ENCODE results near the gene TANK. TPM values are rescaled to one million over a fixed set of nuclear protein-coding genes. Genes with fewer than 3 reads are reported as not detected.
A peak's percentile ranks its signal among the peaks of the same experiment; 100 is the strongest.

Gene TANK
- polyA plus RNA-seq, 3 donors, result 72.7 to 91.7 (median 73.5) TPM

GRCh38 chr2:161161074-161161706, 962 bp downstream of the TANK start:
- Histone ChIP-seq H3K9me3 (replicated peaks in 1 of 2; ENCODE audit: control insufficient read depth in 1 of 2, insufficient read depth in 1 of 2, low read length in 2 of 2) (no peaks in the 10 kb centered on the region), H3K4me3 (replicated peaks in 1 of 3; ENCODE audit: low read depth in 2 of 3, low read length in 3 of 3) (peak overlapping the region; percentile 76 to 97 (median 94)), H3K27ac (ENCODE audit: low read depth in 1 of 2, low read length in 2 of 2) (peak overlapping the region; percentile 99), H4K20me1 (ENCODE audit: insufficient read depth, low read length) (peaks cover 26% of the 10 kb centered on the region), H3K4me2 (replicated peaks; ENCODE audit: extremely low read depth, low read length, poor library complexity, severe bottlenecking) (peak overlapping the region; percentile 87), H3K79me2 (ENCODE audit: insufficient read depth, low read length) (peaks cover 88% of the 10 kb centered on the region), H3K27me3 (ENCODE audit: control insufficient read depth in 2 of 2, insufficient read depth in 2 of 2, low read length in 2 of 2) (no peaks in the 10 kb centered on the region), H3K4me1 (ENCODE audit: control insufficient read depth in 1 of 2, insufficient read depth in 2 of 2, low read length in 2 of 2) (peaks cover 43 to 57% of the 10 kb centered on the region in 2 donors), H3K36me3 (replicated peaks in 1 of 2; ENCODE audit: control insufficient read depth in 1 of 2, insufficient read depth in 2 of 2, low read length in 2 of 2) (peaks cover 0 to 26% of the 10 kb centered on the region in 2 donors), H3K9ac (ENCODE audit: insufficient read depth, low read length, poor library complexity, severe bottlenecking) (peak overlapping the region; percentile 99), H2AFZ (ENCODE audit: insufficient read depth, low read depth, low read length, poor library complexity, severe bottlenecking) (no peak overlapping the region)
- peak overlapping the region; percentile 99 to 100 for H3K4me3 Mint-ChIP-seq
- peak overlapping the region; percentile 100 for H3K27ac Mint-ChIP-seq
- no peak for TF ChIP-seq CTCF (IDR thresholded peaks at IDR 0.05)
- intact Hi-C loops (cut with micrococcal nuclease), result loop anchor here (2.0 to 5.0 kb wide), 2 partner anchors 24 to 84 kb away; no protein-coding TSS in a partner anchor
- peaks cover 22 to 34% of the 10 kb centered on the region in 2 donors for H3K36me3 Mint-ChIP-seq
- H3K4me1 Mint-ChIP-seq, result peaks cover 44% of the 10 kb centered on the region
- WGBS (ENCODE audit: insufficient coverage), result 0% methylated on average over 6 of the region's 13 CpGs
- H3K27me3 Mint-ChIP-seq (ENCODE audit: low read depth in 3 of 3), result no peaks in the 10 kb centered on the region
- DNase-seq, result peak in 2 of 3 donors; percentile 21 to 26
- peaks cover 0 to 4% (median 0%) of the 10 kb centered on the region in 7 donors for H3K9me3 Mint-ChIP-seq

- Mint-ChIP-seq H3K36me3 (peaks cover 27 to 43% of the 10 kb centered on the region in 2 donors), H3K27ac (peak overlapping the region; percentile 9 to 93 (median 88)), H3K4me1 (peaks cover 66% of the 10 kb centered on the region), H3K27me3 (ENCODE audit: low read depth in 3 of 3) (no peaks in the 10 kb centered on the region), H3K9me3 (peaks cover 0 to 4% (median 0%) of the 10 kb centered on the region in 7 donors), H3K4me3 (peak overlapping the region; percentile 58 to 82)
- Histone ChIP-seq H3K27me3 (ENCODE audit: control insufficient read depth in 2 of 2, insufficient read depth in 2 of 2, low read length in 2 of 2) (no peaks in the 10 kb centered on the region), H3K9ac (ENCODE audit: insufficient read depth, low read length, poor library complexity, severe bottlenecking) (no peak overlapping the region), H3K4me3 (replicated peaks in 1 of 3; ENCODE audit: low read depth in 2 of 3, low read length in 3 of 3) (peak overlapping the region in 2 of 3 experiments; percentile 30 to 66), H3K4me2 (replicated peaks; ENCODE audit: extremely low read depth, low read length, poor library complexity, severe bottlenecking) (peak overlapping the region; percentile 87), H3K9me3 (replicated peaks in 1 of 2; ENCODE audit: control insufficient read depth in 1 of 2, insufficient read depth in 1 of 2, low read length in 2 of 2) (no peaks in the 10 kb centered on the region), H3K4me1 (ENCODE audit: control insufficient read depth in 1 of 2, insufficient read depth in 2 of 2, low read length in 2 of 2) (peaks cover 65 to 79% of the 10 kb centered on the region in 2 donors), H3K36me3 (replicated peaks in 1 of 2; ENCODE audit: control insufficient read depth in 1 of 2, insufficient read depth in 2 of 2, low read length in 2 of 2) (peaks cover 0 to 17% of the 10 kb centered on the region in 2 donors), H3K79me2 (ENCODE audit: insufficient read depth, low read length) (peaks cover 88% of the 10 kb centered on the region), H4K20me1 (ENCODE audit: insufficient read depth, low read length) (peaks cover 19% of the 10 kb centered on the region), H3K27ac (ENCODE audit: low read depth in 1 of 2, low read length in 2 of 2) (peak overlapping the region in 1 of 2 donors; percentile 76), H2AFZ (ENCODE audit: insufficient read depth, low read depth, low read length, poor library complexity, severe bottlenecking) (no peak overlapping the region)
- intact Hi-C loops (cut with micrococcal nuclease), result loop anchor here in 1 of 2 donors (5.0 kb wide), 1 partner anchor 86 kb away; no protein-coding TSS in a partner anchor
- WGBS (ENCODE audit: insufficient coverage), result no CpG with 5 or more reads among the region's 2 CpGs
- no peak for TF ChIP-seq CTCF (IDR thresholded peaks at IDR 0.05)
- peak in 1 of 3 donors; percentile 25 for DNase-seq
Measured at GRCh38 chr2:161163440-161163839, 3.2 kb downstream of the TANK start.

All from CD14-positive monocyte (primary cell).